GM10248 (cell line): ENCODE results near the gene GSK3B.
A peak's percentile ranks its signal among the peaks of the same experiment; 100 is the strongest.

Experiments
- CTCF ChIA-PET: fragments of 300-600 bp; sonication (Branson Sonifier 250); formaldehyde crosslinking; extraction: SDS; loops from one replicate; lab custom pipeline; 2021; ENCODE audit warnings: antibody characterized with exemption; lab: Yijun Ruan, JAX
- POLR2A ChIA-PET: fragments of 350-650 bp; sonication (Branson Sonifier 250); formaldehyde crosslinking; extraction: SDS; loops from one replicate; lab custom pipeline; 2020; ENCODE audit warnings: antibody characterized with exemption; lab: Yijun Ruan, JAX
- DNase-seq: peaks from one replicate; pipeline ENCODE4 v3.0.0; 2012; ENCODE audit errors: extremely low spot score
- TF ChIP-seq, protein P1 (sequence below): IDR thresholded peaks from 2 replicates; pipeline ENCODE4 v1.5.1; 2012; ENCODE audit warnings: mild to moderate bottlenecking, low read depth; ENCODE audit errors: extremely low read depth, missing control alignments, control extremely low read depth

The GSK3B gene

DNA sequence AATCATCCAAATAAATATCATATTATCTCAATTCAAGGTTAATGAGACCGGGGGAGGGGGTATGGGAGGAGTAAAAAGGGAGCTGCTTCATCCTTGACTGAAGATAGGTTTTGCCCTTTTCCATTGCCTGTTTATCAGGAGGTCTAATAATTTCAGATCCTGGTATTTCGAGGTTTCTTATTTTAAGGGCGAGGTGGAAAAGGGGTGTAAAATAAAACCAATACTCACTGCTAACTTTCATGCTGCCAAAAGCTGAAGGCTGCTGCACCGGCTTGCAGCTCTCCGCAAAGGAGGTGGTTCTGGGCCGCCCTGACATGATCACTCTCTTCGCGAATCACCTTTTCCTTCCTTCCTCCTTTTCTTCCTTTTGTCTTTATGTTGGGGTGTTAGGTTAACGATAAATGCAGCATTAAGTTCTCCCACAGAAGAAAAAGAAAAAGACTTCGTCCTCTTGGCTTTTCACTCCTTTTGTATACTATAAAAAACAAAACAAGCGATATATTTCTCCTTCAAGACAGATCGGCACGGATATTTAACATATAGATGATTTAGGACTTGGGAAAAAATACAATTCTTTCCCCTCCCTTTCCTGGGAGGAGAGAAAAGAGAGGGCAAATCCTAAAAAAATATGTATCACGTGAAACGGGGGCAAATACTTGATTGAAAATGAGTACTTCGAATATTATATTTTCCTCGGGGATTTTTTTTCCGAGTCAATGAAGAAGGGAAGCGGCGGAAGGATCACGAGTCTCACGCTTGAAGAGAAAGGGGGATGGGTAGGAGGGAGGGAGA is 932 bp downstream of the GSK3B start:
- DNase-seq = no peak
- ChIA-PET CTCF (interaction anchor here (0.7 to 1.4 kb wide), 3 partner anchors 8 to 222 kb away, joined by 3 to 6 read pairs (median 3); no protein-coding TSS in a partner anchor), POLR2A (interaction anchor here (0.9 to 1.5 kb wide), 3 partner anchors 9 to 533 kb away, joined by 3 to 7 read pairs (median 3); partner anchors contain the start of gene LRRC58)
- TF ChIP-seq, protein P1, sequence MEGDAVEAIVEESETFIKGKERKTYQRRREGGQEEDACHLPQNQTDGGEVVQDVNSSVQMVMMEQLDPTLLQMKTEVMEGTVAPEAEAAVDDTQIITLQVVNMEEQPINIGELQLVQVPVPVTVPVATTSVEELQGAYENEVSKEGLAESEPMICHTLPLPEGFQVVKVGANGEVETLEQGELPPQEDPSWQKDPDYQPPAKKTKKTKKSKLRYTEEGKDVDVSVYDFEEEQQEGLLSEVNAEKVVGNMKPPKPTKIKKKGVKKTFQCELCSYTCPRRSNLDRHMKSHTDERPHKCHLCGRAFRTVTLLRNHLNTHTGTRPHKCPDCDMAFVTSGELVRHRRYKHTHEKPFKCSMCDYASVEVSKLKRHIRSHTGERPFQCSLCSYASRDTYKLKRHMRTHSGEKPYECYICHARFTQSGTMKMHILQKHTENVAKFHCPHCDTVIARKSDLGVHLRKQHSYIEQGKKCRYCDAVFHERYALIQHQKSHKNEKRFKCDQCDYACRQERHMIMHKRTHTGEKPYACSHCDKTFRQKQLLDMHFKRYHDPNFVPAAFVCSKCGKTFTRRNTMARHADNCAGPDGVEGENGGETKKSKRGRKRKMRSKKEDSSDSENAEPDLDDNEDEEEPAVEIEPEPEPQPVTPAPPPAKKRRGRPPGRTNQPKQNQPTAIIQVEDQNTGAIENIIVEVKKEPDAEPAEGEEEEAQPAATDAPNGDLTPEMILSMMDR = no peak

DNA sequence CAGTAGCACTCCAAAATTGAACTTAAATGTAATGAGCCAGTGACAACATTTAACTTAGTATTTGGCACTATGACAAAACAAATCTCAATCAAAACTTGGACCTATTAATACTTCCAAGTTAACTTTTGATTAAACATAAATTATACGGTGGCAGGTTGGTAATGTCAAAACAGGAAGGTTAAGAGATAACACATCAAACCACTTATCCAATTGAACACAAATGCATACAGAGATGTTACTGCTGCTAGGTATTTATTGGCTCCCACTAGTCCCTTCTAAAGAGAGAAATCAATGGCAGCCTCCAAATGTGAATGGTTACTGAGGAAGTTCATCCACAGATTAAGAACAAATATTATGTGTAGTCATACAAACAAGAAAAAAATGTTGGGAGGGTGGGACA is 1.8 kb downstream of the GSK3B start:
- ChIA-PET CTCF (interaction anchor here (0.7 to 1.6 kb wide), 2 partner anchors 9 to 10 kb away, joined by 3 to 8 read pairs; no protein-coding TSS in a partner anchor), POLR2A (interaction anchor here (0.9 kb wide), 1 partner anchor 532 kb away, joined by 3 read pairs; no protein-coding TSS in a partner anchor)
- DNase-seq = no peak
- TF ChIP-seq, protein P1 = no peak

DNA sequence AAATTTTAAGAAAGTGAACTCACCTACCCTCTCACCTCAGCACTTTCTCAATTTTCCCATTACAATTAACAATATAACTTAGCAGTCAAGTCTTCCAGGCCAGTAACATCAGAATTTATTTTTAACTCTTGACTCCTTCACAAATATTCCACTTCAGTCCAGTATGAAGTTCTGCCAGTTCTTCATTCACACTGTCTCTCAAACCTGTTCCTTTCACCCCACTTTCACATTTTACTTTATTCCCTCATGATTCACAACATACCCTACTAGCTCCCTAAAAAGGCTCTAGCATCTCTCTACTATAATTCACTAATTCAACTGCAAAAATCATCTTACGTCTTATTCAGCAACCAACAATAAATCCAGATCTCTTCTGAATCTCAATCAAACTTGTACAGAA is 3.8 kb downstream of the GSK3B start:
- no peak for DNase-seq
- TF ChIP-seq, protein P1 = no peak
- POLR2A ChIA-PET = no interaction called here
- CTCF ChIA-PET = interaction anchor here (1.2 to 1.4 kb wide), 2 partner anchors 17 to 468 kb away, joined by 3 read pairs; no protein-coding TSS in a partner anchor

DNA sequence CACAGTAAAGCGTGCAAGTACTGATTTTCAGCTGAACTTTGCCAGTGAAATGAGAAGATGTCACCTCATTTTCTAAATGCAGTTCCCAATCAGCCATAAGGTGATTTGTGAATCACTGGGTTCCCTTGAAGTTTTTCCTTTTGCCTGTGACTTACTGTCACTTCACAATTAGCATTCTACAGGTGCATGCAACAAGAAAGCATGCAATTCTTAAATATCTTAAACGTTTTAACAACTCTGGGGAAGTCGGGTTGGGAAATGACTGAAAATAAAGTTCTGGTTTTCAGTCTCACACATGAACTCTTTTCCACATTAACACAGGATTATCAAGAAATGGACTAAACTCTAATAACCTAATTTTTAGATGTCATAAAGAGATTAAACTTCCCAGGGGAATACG is 5.2 kb downstream of the GSK3B start:
- DNase-seq = no peak
- ChIA-PET CTCF (no interaction called here), POLR2A (no interaction called here)
- TF ChIP-seq, protein P1 = no peak

DNA sequence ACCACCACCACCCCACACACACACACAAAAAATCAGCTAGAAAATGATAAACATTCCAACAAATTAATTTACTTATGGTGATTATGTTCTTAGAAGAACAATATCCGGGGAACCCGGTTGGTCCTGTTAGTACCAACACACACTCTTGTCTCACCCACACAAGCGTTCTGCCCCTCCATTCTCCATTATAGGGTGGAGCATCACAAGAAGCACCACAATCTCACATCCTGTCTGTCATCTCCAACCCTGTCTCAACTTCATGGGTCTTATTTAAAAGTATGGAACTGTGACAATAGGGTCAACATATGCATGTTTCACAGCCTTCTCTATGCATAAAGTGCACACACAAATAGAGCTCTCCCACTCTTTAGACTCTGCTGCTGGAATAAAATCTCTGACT is 5.6 kb downstream of the GSK3B start:
- no peak for DNase-seq
- ChIA-PET CTCF (no interaction called here), POLR2A (no interaction called here)
- TF ChIP-seq, protein P1 = no peak

DNA sequence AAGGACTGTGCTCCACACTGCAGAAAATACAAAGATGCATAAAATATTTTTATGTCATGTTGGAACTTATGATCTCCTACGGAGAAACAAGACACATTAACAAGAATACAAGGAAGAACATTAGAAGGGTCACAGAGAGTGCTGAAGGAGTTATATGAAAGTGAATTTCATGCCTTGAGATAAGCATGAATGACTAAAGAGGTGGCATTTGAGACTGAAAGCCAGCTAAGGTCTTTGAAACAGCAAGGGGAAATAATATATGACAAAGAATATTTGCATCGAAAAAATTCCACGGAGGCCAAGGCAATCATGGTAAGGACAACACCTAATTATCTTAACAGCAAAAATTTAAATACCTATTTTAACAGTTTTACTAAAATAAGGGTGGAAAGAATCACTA is 12.5 kb downstream of the GSK3B start:
- POLR2A ChIA-PET = interaction anchor here (0.6 to 1.9 kb wide), 2 partner anchors 14 to 91 kb away, joined by 4 to 8 read pairs; no protein-coding TSS in a partner anchor
- CTCF ChIA-PET = interaction anchor here (1.3 to 2.8 kb wide), 4 partner anchors 9 to 115 kb away, joined by 3 to 14 read pairs (median 6); no protein-coding TSS in a partner anchor
- TF ChIP-seq, protein P1 = no peak
- DNase-seq = peak; percentile 23
